Brain microvascular endothelial cell (primary cell): ENCODE measurements around the gene DOCK1.

ENCODE experiments used
- DNase-seq: peaks from one replicate; pipeline ENCODE4 v3.0.0-alpha.2; 2020
- H3K27ac ChIP-seq: fragments of 250-450 bp; sonication (Bioruptor Pico); 2 replicates; pipeline ENCODE4 v1.5.1; 2020; ENCODE audit warnings: mild to moderate bottlenecking, moderate library complexity
- H3K27me3 ChIP-seq: fragments of 250-450 bp; sonication (Bioruptor Pico); replicated peaks from 2 replicates; pipeline ENCODE4 v1.5.1; 2020; ENCODE audit warnings: mild to moderate bottlenecking
- H3K36me3 ChIP-seq: fragments of 250-450 bp; sonication (Bioruptor Pico); replicated peaks from 2 replicates; pipeline ENCODE4 v1.5.1; 2020; ENCODE audit warnings: mild to moderate bottlenecking
- H3K4me3 ChIP-seq: 2 replicates; pipeline ENCODE4 v1.5.1; 2011; ENCODE audit warnings: low read depth, mild to moderate bottlenecking, control low read depth, low read length, moderate library complexity
- in situ Hi-C: cut with HindIII; loops from 2 replicates; pipeline ENCODE4 v1.10.0; 2017; ENCODE audit warnings: low sequenced_read_pairs, low pct_ligation_motif_present
- TF ChIP-seq, protein P1 (sequence below): IDR thresholded peaks from 2 replicates; pipeline ENCODE4 v1.5.1; 2011; ENCODE audit warnings: low read depth, mild to moderate bottlenecking, moderate library complexity, low read length, control low read depth, inconsistent platforms; ENCODE audit errors: missing control alignments

DOCK1 gene

DNA sequence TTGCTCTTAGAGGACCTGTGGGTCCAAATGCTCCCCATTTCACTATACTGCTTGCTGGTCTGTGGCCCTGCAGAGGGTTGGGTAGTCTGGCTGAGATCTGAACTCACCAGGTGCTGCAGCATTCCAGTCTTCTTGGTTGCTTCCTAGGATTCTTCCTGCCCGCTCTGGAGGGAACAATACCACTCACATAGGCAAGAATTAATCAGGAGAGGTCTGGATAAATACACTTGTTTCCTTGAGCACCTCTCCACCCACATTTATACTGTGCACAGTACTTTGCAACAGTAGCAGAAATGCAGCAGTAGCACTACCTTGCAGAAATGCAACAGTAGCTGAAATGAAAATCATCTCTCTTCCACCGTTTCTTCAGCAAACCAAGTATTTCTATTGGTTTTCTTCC lies 165.9 kb downstream of the DOCK1 start:
- Histone ChIP-seq H3K36me3 (peaks cover 19% of the 10 kb centered on the region), H3K27ac (no peak overlapping the region), H3K4me3 (no peak overlapping the region), H3K27me3 (no peaks in the 10 kb centered on the region)
- DNase-seq = no peak
- in situ Hi-C loops = no loop called here
- TF ChIP-seq, protein P1, sequence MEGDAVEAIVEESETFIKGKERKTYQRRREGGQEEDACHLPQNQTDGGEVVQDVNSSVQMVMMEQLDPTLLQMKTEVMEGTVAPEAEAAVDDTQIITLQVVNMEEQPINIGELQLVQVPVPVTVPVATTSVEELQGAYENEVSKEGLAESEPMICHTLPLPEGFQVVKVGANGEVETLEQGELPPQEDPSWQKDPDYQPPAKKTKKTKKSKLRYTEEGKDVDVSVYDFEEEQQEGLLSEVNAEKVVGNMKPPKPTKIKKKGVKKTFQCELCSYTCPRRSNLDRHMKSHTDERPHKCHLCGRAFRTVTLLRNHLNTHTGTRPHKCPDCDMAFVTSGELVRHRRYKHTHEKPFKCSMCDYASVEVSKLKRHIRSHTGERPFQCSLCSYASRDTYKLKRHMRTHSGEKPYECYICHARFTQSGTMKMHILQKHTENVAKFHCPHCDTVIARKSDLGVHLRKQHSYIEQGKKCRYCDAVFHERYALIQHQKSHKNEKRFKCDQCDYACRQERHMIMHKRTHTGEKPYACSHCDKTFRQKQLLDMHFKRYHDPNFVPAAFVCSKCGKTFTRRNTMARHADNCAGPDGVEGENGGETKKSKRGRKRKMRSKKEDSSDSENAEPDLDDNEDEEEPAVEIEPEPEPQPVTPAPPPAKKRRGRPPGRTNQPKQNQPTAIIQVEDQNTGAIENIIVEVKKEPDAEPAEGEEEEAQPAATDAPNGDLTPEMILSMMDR = no peak

DNA sequence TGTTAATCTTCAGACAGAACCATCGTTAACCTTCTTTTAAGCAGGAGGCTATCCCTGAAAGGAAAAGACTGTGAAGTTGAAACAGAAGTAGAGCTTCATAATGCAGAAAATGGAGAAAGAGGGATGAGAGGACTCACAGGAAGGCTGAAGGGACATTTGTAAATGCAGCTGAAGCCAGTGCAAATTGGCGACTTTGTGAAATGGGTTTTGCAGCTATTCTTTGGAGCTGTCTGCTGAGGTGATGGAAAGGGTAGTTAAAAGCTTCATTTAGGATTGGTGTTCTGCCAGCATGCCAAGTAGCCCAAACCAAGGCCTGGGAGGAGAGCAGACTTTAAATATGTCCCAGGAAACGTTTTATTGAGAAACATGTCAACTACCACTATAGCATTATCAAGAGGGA lies 168.4 kb downstream of the DOCK1 start:
- DNase-seq = no peak
- Histone ChIP-seq H3K36me3 (peaks cover 22% of the 10 kb centered on the region), H3K4me3 (no peak overlapping the region), H3K27ac (no peak overlapping the region), H3K27me3 (no peaks in the 10 kb centered on the region)
- in situ Hi-C loops = no loop called here
- TF ChIP-seq, protein P1 = no peak

DNA sequence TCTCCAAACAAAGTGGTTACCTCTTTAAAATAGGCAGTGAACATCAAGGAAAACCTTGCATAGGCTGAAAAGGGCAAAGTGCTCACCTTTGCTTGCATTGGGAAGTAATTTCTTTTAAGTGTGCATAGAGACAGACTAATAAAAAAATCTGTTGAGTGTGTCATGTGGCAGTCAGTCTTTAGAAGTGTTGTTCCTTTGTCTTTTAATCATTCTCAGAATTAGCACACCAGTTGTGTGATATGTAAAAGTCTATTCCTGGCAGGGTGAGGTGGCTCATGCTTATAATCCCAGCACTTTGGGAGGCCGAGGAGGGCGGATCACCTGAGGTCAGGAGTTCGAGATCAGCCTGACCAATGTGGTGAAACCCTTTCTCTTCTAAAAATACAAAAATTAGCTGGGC lies 174.2 kb downstream of the DOCK1 start:
- TF ChIP-seq, protein P1 = no peak
- in situ Hi-C loops = no loop called here
- H3K4me3 ChIP-seq = no peak overlapping the region
- no peak overlapping the region for H3K27ac ChIP-seq
- DNase-seq = no peak
- peaks cover 9% of the 10 kb centered on the region for H3K36me3 ChIP-seq
- no peaks in the 10 kb centered on the region for H3K27me3 ChIP-seq

DNA sequence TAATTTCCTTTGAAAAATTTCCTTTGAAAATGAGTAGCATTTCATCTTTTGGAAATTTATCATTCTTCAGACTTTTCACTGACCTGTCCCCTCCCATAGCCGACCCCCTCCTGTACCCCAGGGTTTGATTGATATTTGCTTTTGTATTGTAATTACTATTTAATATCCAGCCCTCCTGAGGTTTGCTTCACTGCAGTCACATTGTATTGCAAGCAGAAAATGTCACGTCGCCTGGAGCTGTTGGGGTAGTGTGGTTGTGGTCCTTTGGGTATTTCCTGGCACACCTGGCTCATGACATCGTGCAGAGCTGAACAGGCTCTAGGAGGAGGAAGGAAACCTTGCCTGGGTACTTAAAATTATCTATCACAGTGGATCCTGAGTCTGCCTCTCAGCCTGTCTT lies 175.1 kb downstream of the DOCK1 start:
- Histone ChIP-seq H3K27me3 (no peaks in the 10 kb centered on the region), H3K27ac (no peak overlapping the region), H3K4me3 (no peak overlapping the region), H3K36me3 (peaks cover 9% of the 10 kb centered on the region)
- TF ChIP-seq, protein P1 = no peak
- in situ Hi-C loops = no loop called here
- DNase-seq = no peak

DNA sequence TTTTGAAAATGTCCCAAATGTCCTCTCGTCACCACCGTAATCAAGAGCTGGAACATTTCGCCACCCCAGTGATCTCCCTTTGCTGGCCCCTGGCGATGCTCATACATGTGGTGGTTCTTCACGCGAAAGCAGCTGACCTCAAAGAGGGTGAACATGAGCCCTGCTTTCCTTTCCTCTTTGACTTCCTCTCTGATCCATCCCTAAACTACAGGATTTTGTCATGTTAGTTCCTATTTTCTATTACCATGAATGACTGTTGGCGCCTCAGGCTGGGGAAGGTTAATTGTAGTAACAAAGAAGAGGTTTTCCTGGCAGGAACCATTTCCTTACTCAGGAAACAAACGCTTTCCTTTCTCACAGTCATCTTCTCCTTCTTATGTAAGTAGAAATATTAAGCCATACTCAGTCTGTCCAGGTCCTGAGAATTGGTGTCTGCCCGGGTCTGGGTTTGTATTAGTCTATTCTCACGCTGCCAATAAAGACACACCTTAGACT lies 176.7 kb downstream of the DOCK1 start:
- Histone ChIP-seq H3K27me3 (no peaks in the 10 kb centered on the region), H3K27ac (no peak overlapping the region), H3K4me3 (no peak overlapping the region), H3K36me3 (no peaks in the 10 kb centered on the region)
- TF ChIP-seq, protein P1 = no peak
- in situ Hi-C loops = no loop called here
- DNase-seq = no peak

DNA sequence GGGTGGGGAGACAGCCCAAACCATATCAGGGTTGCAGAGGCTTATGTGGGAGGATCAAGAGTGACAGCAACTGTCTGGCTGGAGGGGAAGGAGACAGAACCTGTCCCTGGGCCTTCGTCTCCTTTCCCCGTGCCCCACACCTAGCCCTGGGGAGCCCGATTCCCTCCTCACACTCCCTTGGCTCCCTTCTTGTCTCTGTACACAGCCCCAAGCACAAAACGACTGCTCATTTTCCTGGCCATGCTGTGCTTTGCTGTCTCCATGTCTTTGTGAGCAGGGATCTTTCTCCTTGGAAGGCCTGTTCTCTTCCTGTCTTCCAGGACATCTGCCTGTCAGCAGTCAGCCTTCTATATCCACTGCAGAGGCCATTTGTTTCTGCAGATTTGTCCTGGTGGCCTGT lies 177.4 kb downstream of the DOCK1 start:
- DNase-seq = no peak
- TF ChIP-seq, protein P1 = no peak
- in situ Hi-C loops = no loop called here
- H3K27me3 ChIP-seq = no peaks in the 10 kb centered on the region
- no peak overlapping the region for H3K4me3 ChIP-seq
- no peaks in the 10 kb centered on the region for H3K36me3 ChIP-seq
- H3K27ac ChIP-seq = no peak overlapping the region
